Lung (tissue), 12 donors: Measurements from ENCODE around the gene STK4. TPM values are rescaled to one million over a fixed set of nuclear protein-coding genes. Genes with fewer than 3 reads are reported as not detected.

Experiments used
- ATAC-seq: fragments of 200-7000 bp; cut with Tn5 transposase; one replicate; pipeline ENCODE4 v1.9.1; 2020; ENCODE audit warnings: moderate number of reproducible peaks; ENCODE audit not compliant: insufficient read depth, low FRiP score
- DNase-seq, 3 donors: peaks; one replicate each; pipeline ENCODE4 v3.0.0-alpha.2; 2013 to 2017
- H3K27ac ChIP-seq, 2 donors: one replicate each; pipeline ENCODE4 v1.5.1; 2013; ENCODE audit warnings: mild to moderate bottlenecking in 2 of 2, moderate library complexity in 2 of 2, control low read depth in 1 of 2, inconsistent platforms in 1 of 2, low read depth in 1 of 2, low read length in 1 of 2
- H3K27me3 ChIP-seq, 3 donors: one replicate each; pipeline ENCODE4 v1.5.1; 2013; ENCODE audit warnings: low read length in 2 of 3; ENCODE audit not compliant: control insufficient read depth in 3 of 3, insufficient read depth in 3 of 3
- H3K36me3 ChIP-seq, 4 donors: one replicate each; pipeline ENCODE4 v1.5.1; 2013; ENCODE audit warnings: low read length in 4 of 4, mild to moderate bottlenecking in 1 of 4, moderate library complexity in 1 of 4; ENCODE audit not compliant: control insufficient read depth in 4 of 4, insufficient read depth in 4 of 4
- H3K4me1 ChIP-seq, 5 donors: one replicate each; pipeline ENCODE4 v1.5.1; 2013; ENCODE audit warnings: low read length in 5 of 5, mild to moderate bottlenecking in 2 of 5, moderate library complexity in 1 of 5; ENCODE audit not compliant: control insufficient read depth in 5 of 5, insufficient read depth in 5 of 5
- H3K4me3 ChIP-seq: one replicate; pipeline ENCODE4 v1.5.1; 2013; ENCODE audit warnings: mild to moderate bottlenecking, control low read depth, moderate library complexity
- H3K9ac ChIP-seq, 2 donors: one replicate each; pipeline ENCODE4 v1.5.1; 2013; ENCODE audit warnings: low read length in 2 of 2, control low read depth in 1 of 2; ENCODE audit not compliant: insufficient read depth in 1 of 2
- H3K9me3 ChIP-seq, 4 donors: one replicate each; pipeline ENCODE4 v1.5.1; 2013; ENCODE audit warnings: low read length in 3 of 4, mild to moderate bottlenecking in 1 of 4, moderate library complexity in 1 of 4; ENCODE audit not compliant: control insufficient read depth in 4 of 4, insufficient read depth in 3 of 4
- CTCF ChIP-seq: IDR thresholded peaks from 2 replicates; pipeline ENCODE4 v1.5.1; 2012; ENCODE audit warnings: mild to moderate bottlenecking; ENCODE audit errors: control extremely low read depth, extremely low read depth
- WGBS, 2 donors: extraction: QIAGEN DNeasy Blood & Tissue Kit; methylation state at CpG; one replicate each; pipeline ENCODE4 v1.1.7; 2013; 5-methylcytosine and 5-hydroxymethylcytosine counted together
- polyA plus RNA-seq, 2 donors: library from polyadenylated mRNA; stranded (reverse); fragments of 200-250 nt; gene quantifications; one replicate each; pipeline ENCODE4 v1.2.1, GENCODE V29; 2013
- total RNA-seq, 2 donors: library from RNA; depleted of rRNA in 1 of 2; stranded (reverse); fragments of >200 nt in 1 of 2; gene quantifications; one replicate each; pipeline ENCODE4 v1.2.1, GENCODE V29; 2014 to 2021
- donor health status: control.
- donor health status: control.
- donor health status: Bipolar disorder and iron deficiency.
- donor health status: healthy.
- donor health status: DM: yes; HTN: yes; CAD: no.

Gene STK4
- total and polyA plus RNA-seq, 4 donors, result 11.8 to 70.9 (median 28.1) TPM

DNA sequence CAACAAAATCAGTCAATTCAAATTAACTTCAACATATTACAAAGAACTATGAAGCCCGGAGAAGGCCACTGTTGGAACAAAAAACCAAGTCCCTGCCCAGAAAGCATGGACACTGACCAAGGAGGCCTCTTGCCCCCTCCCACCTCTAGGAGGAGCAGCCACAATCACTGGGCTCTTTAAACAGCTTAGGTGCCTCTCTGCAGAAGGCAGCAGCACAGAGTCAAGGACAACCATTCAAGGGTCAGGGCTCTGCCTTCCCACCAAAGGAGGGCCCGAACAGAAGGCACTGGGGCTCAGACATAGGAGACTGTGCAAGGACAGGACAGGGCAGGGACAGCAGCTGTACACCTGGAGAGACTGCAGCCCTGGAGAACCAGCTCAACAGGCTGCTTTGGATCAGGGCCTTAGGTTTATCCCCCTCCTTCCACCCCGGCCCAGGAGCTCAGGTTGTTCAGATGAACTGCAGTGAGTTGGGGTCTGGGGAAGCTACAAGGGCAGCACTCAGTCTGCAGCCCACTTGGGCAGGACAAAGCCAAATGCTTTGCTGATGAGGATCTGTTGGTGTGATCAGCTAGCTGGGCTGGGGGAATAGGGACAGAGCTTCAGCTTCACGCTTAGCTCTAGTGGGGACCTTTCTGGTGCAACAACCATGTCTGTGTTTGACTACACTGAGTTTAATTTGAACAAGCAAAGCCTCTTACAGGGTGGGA is 23.9 kb upstream of the STK4 start:
- H3K4me1 ChIP-seq, result no peaks in the 10 kb centered on the region
- no peak overlapping the region for H3K27ac ChIP-seq
- H3K9me3 ChIP-seq, result no peaks in the 10 kb centered on the region
- H3K9ac ChIP-seq, result no peak overlapping the region
- no peak for ATAC-seq
- no peaks in the 10 kb centered on the region for H3K27me3 ChIP-seq
- H3K36me3 ChIP-seq, result peaks cover 10 to 39% (median 29%) of the 10 kb centered on the region in 4 donors
- DNase-seq, result no peak
- 91 to 95% methylated on average over 4 of the region's 4 CpGs for WGBS, 2 donors
- no peak for TF ChIP-seq CTCF
- no peak overlapping the region for H3K4me3 ChIP-seq

GRCh38 chr20:44943828-44944227 is 22.5 kb upstream of the STK4 start:
- no peak overlapping the region for H3K9ac ChIP-seq
- no peak overlapping the region for H3K27ac ChIP-seq
- DNase-seq, result no peak
- no peak overlapping the region for H3K4me3 ChIP-seq
- ATAC-seq, result no peak
- TF ChIP-seq CTCF, result no peak
- peaks cover 10 to 49% (median 31%) of the 10 kb centered on the region in 4 donors for H3K36me3 ChIP-seq
- H3K4me1 ChIP-seq, result no peaks in the 10 kb centered on the region
- no peaks in the 10 kb centered on the region for H3K9me3 ChIP-seq
- WGBS, 2 donors, result 92 to 94% methylated on average over 4 of the region's 4 CpGs
- no peaks in the 10 kb centered on the region for H3K27me3 ChIP-seq

- no peak for TF ChIP-seq CTCF
- no peak overlapping the region for H3K27ac ChIP-seq
- H3K9ac ChIP-seq, result no peak overlapping the region
- H3K9me3 ChIP-seq, result no peaks in the 10 kb centered on the region
- H3K4me3 ChIP-seq, result no peak overlapping the region
- WGBS, 2 donors, result 90 to 93% methylated on average over 6 of the region's 6 CpGs
- ATAC-seq (no peak), DNase-seq (no peak)
- peaks cover 16 to 60% (median 32%) of the 10 kb centered on the region in 4 donors for H3K36me3 ChIP-seq
- H3K4me1 ChIP-seq, result no peaks in the 10 kb centered on the region
- H3K27me3 ChIP-seq, result no peaks in the 10 kb centered on the region
Observed at GRCh38 chr20:44945261-44945660, 21.1 kb upstream of the STK4 start.
